Esophagus squamous epithelium (tissue), 5 donors: ENCODE results near the gene MICALL2. TPM values are rescaled to one million over a fixed set of nuclear protein-coding genes. Genes with fewer than 3 reads are reported as not detected.

ENCODE experiments used
- DNase-seq: peaks from one replicate; lab custom pipeline; 2025; lab: John Stamatoyannopoulos, UW
- H3K27ac ChIP-seq, 4 donors: fragments of 200-600 bp; sonication (generic); one replicate each; pipeline ENCODE4 v1.5.1; 2016 to 2019; ENCODE audit warnings: mild to moderate bottlenecking in 1 of 4
- H3K27me3 ChIP-seq, 4 donors: fragments of 200-600 bp; sonication (generic); 1 replicate in 3 of 4; 2 replicates in 1 of 4; pipeline versions ENCODE4 v1.5.1 to v1.6.0; 2017 to 2021; ENCODE audit warnings: antibody characterized with exemption in 1 of 4
- H3K36me3 ChIP-seq, 3 donors: fragments of 200-600 bp; sonication (generic); one replicate each; pipeline ENCODE4 v1.5.1; 2016 to 2019
- H3K4me1 ChIP-seq, 3 donors: fragments of 200-600 bp; sonication (generic); one replicate each; pipeline ENCODE4 v1.5.1; 2017 to 2019
- H3K4me3 ChIP-seq, 4 donors: fragments of 200-600 bp; sonication (generic); 1 replicate in 3 of 4; 2 replicates in 1 of 4; pipeline ENCODE4 v1.5.1; 2016 to 2019; ENCODE audit warnings: mild to moderate bottlenecking in 2 of 4, moderate library complexity in 1 of 4
- H3K9me3 ChIP-seq, 3 donors: fragments of 200-600 bp; sonication (generic); one replicate each; pipeline ENCODE4 v1.5.1; 2016 to 2019
- POLR2A ChIP-seq, 4 donors: fragments of 450-650 bp; IDR thresholded peaks; one replicate each; pipeline ENCODE4 v1.6.1; 2017; ENCODE audit warnings: antibody characterized with exemption in 4 of 4, mild to moderate bottlenecking in 4 of 4, moderate library complexity in 3 of 4
- WGBS, 2 donors: methylation state at CpG; one replicate each; pipeline ENCODE4 v1.1.5; 2018; 5-methylcytosine and 5-hydroxymethylcytosine counted together
- intact Hi-C: fragments of 100-400 bp; cut with DNase I; formaldehyde crosslinking; loops from one replicate; pipeline ENCODE4 v1.15.0; 2022
- total RNA-seq, 4 donors: library from RNA; depleted of rRNA; stranded (reverse); fragments of >200 nt; gene quantifications; one replicate each; pipeline ENCODE4 v1.1.0, GENCODE V29; 2016
- TF ChIP-seq, protein P1 (sequence below), 6 experiments: fragments of 450-650 bp in 4 of 6; fragments of 200-600 bp in 2 of 6; sonication (generic) in 2 of 6; IDR thresholded peaks; one replicate each; pipeline ENCODE4 v1.5.1; 2016 to 2019; ENCODE audit warnings: antibody characterized with exemption in 6 of 6, mild to moderate bottlenecking in 4 of 6, moderate library complexity in 4 of 6
- donor health status: DM: yes; HTN: yes; CAD: no.

Gene MICALL2
- total RNA-seq, 4 donors from 2014 or later: 14.1 to 17.5 (median 16.5) TPM

DNA sequence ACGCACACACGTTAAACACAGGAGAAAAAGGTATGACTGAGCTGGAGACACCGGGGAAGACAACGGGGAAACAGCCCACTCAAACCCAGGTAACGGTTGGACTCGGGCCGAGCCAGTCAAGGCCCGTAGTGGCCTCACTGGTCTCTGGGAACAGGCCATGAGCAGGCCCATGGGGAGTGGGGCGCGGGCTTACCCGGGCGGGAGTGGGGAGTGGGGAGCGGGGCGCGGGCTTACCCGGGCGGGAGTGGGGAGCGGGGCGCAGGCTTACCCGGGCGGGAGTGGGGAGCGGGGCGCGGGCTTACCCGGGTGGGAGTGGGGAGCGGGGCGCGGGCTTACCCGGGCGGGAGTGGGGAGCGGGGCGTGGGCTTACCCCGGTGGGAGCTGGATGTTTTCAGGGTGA, 33.4 kb upstream of the MICALL2 start:
- DNase-seq: no peak
- no peak for TF ChIP-seq POLR2A (IDR thresholded peaks at IDR 0.05)
- TF ChIP-seq, protein P1, sequence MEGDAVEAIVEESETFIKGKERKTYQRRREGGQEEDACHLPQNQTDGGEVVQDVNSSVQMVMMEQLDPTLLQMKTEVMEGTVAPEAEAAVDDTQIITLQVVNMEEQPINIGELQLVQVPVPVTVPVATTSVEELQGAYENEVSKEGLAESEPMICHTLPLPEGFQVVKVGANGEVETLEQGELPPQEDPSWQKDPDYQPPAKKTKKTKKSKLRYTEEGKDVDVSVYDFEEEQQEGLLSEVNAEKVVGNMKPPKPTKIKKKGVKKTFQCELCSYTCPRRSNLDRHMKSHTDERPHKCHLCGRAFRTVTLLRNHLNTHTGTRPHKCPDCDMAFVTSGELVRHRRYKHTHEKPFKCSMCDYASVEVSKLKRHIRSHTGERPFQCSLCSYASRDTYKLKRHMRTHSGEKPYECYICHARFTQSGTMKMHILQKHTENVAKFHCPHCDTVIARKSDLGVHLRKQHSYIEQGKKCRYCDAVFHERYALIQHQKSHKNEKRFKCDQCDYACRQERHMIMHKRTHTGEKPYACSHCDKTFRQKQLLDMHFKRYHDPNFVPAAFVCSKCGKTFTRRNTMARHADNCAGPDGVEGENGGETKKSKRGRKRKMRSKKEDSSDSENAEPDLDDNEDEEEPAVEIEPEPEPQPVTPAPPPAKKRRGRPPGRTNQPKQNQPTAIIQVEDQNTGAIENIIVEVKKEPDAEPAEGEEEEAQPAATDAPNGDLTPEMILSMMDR (IDR thresholded peaks at IDR 0.05): no peak
- Histone ChIP-seq H3K27ac (no peak overlapping the region), H3K4me3 (no peak overlapping the region), H3K9me3 (no peaks in the 10 kb centered on the region), H3K36me3 (peaks cover 30 to 100% (median 43%) of the 10 kb centered on the region in 3 donors), H3K27me3 (no peaks in the 10 kb centered on the region), H3K4me1 (no peaks in the 10 kb centered on the region)
- 77 to 97% methylated on average over 11 to 12 of the region's 33 CpGs for WGBS, 2 donors
- intact Hi-C loops: no loop called here

DNA sequence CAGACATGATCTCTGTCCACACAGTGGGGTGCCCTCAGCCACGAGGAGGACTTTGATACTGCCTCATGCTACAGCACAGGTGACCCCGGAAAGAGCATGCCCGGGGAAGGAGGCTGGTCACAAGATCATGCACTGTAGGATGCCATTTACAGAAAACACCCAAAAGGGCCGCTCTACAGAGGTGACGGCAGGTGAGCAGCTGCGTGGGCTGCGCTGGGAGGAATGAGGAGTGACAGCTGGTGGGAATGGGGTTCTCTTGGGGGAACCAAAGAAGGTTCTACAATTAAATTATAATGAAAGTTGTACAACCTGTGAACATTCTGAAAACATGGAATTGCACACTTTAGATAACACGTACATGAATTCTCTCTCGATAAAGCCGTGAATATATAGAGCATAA, 33.0 kb upstream of the MICALL2 start:
- intact Hi-C loops: no loop called here
- DNase-seq: no peak
- no peak for TF ChIP-seq POLR2A (IDR thresholded peaks at IDR 0.05)
- TF ChIP-seq, protein P1 (IDR thresholded peaks at IDR 0.05): no peak
- Histone ChIP-seq H3K27me3 (no peaks in the 10 kb centered on the region), H3K27ac (no peak overlapping the region), H3K4me3 (no peak overlapping the region), H3K9me3 (no peaks in the 10 kb centered on the region), H3K36me3 (peaks cover 33 to 100% (median 46%) of the 10 kb centered on the region in 3 donors), H3K4me1 (no peaks in the 10 kb centered on the region)
- 86 to 96% methylated on average over 6 to 9 of the region's 10 CpGs for WGBS, 2 donors

DNA sequence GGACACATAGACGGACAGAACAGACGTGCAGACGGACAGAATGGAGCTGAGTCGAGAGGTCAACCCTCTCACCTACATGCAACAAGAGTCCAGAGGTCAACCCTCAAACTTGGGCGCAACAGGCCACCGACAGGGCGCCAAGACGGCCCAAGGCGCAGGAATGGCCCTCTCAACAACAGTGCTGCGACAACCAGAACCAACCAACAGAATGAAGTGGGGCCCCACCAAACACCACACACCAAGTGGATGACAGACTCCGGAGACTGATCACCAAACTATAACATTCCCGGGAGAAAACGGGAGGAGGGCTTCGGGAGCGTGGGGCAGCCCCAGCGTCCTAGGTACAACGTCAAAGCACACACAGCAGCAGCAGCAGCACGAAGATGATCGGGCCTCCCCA, 31.6 kb upstream of the MICALL2 start:
- intact Hi-C loops: no loop called here
- Histone ChIP-seq H3K4me3 (no peak overlapping the region), H3K36me3 (peaks cover 31 to 100% (median 49%) of the 10 kb centered on the region in 3 donors), H3K9me3 (no peaks in the 10 kb centered on the region), H3K27me3 (no peaks in the 10 kb centered on the region), H3K27ac (no peak overlapping the region), H3K4me1 (no peaks in the 10 kb centered on the region)
- TF ChIP-seq, protein P1 (IDR thresholded peaks at IDR 0.05): no peak
- no peak for TF ChIP-seq POLR2A (IDR thresholded peaks at IDR 0.05)
- no peak for DNase-seq
- 86 to 94% methylated on average over 7 to 9 of the region's 19 CpGs for WGBS, 2 donors

DNA sequence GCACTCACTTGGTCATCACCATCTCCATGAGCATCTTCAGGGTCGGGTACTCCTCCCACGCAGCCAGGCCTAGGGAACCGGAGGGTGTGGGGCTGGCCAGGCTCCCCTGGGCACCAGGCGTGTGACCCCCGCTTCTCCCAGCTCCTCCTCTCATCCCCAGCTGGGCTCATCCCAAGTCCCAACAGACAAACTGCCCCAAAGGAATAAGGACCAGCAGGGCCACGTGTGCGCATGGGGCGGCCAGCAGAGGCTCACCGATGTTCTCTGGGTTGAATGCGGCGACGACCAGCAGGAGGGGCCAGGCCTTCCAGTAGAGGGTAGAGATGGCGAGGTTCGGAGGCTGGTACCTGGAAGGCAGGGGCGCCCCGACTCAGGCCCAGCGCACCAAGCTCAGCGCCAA, 30.1 kb upstream of the MICALL2 start:
- WGBS, 2 donors: 50 to 100% methylated on average over 2 to 5 of the region's 18 CpGs
- H3K36me3 ChIP-seq: peaks cover 37 to 100% (median 53%) of the 10 kb centered on the region in 3 donors
- DNase-seq: no peak
- H3K9me3 ChIP-seq: no peaks in the 10 kb centered on the region
- no peak overlapping the region for H3K27ac ChIP-seq
- H3K4me1 ChIP-seq: no peaks in the 10 kb centered on the region
- intact Hi-C loops: no loop called here
- TF ChIP-seq, protein P1 (IDR thresholded peaks at IDR 0.05): no peak
- TF ChIP-seq POLR2A (IDR thresholded peaks at IDR 0.05): no peak
- no peak overlapping the region for H3K4me3 ChIP-seq
- no peaks in the 10 kb centered on the region for H3K27me3 ChIP-seq

DNA sequence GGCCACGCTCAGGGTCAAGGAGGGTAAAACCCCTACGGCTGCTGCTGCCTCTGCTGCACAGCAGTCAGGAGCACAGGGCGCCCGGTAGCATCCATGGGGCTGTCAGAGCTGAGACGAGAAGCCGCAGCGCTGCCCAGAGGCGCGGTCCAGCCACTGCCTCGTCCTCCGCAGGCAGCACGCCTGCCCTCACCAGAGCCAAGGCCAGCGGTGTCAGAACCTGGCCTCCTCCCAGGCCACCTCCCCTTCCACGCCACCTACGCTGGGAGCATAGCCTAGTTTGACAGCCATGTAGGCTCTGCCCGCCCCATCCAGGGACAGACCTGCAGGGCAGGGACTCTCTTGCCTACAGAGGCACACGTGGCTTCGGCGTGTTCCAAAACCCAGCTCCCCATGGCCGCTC, 28.7 kb upstream of the MICALL2 start:
- intact Hi-C loops: no loop called here
- WGBS, 2 donors: 89 to 90% methylated on average over 5 to 8 of the region's 20 CpGs
- DNase-seq: no peak
- no peaks in the 10 kb centered on the region for H3K4me1 ChIP-seq
- H3K27me3 ChIP-seq: no peaks in the 10 kb centered on the region
- H3K9me3 ChIP-seq: no peaks in the 10 kb centered on the region
- H3K4me3 ChIP-seq: no peak overlapping the region
- no peak overlapping the region for H3K27ac ChIP-seq
- H3K36me3 ChIP-seq: peaks cover 50 to 100% (median 63%) of the 10 kb centered on the region in 3 donors
- TF ChIP-seq, protein P1 (IDR thresholded peaks at IDR 0.05): no peak
- no peak for TF ChIP-seq POLR2A (IDR thresholded peaks at IDR 0.05)
